ENCODE data around the gene KLHL29.

Gene KLHL29

DNA sequence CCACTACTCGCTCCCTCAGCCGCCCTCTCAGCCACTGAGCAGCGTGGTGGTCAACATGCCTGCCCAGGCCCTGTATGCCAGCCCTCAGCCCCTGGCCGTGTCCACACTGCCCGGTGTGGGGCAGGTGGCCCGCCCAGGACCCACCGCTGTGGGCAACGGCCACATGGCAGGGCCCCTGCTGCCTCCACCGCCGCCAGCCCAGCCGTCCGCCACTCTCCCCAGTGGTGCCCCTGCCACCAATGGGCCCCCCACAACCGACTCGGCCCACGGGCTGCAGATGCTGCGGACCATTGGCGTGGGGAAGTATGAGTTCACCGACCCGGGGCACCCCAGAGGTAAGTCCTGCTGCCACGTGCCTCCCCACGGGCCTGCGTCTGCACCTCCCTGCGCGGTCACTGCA, 257.5 kb downstream of the KLHL29 start:
- no peaks in the 10 kb centered on the region for H3K27me3 ChIP-seq (ENCODE audit: insufficient read depth, poor library complexity, severe bottlenecking)
- H3K27ac ChIP-seq (replicated peaks) = no peak overlapping the region
- TF ChIP-seq CTCF (IDR thresholded peaks at IDR 0.05; ENCODE audit: insufficient read depth, low read length) (no peak), SPI1 (IDR thresholded peaks at IDR 0.05; ENCODE audit: borderline replicate concordance, low read depth) (no peak), REST (IDR thresholded peaks at IDR 0.05; ENCODE audit: insufficient replicate concordance, low read depth) (no peak), GABPA (IDR thresholded peaks at IDR 0.05; ENCODE audit: low read depth) (no peak), POLR2AphosphoS5 (IDR thresholded peaks at IDR 0.05; ENCODE audit: low read depth) (no peak)
- H3K4me3 ChIP-seq (replicated peaks; ENCODE audit: insufficient read depth, low read length) = no peak overlapping the region
- DNase-seq (ENCODE audit: low read depth in 1 of 2, low spot score in 1 of 2) = no peak

- Histone ChIP-seq H3K4me3 (replicated peaks; ENCODE audit: insufficient read depth, low read length) (no peak overlapping the region), H3K27ac (replicated peaks) (no peak overlapping the region), H3K27me3 (ENCODE audit: insufficient read depth, poor library complexity, severe bottlenecking) (no peaks in the 10 kb centered on the region)
- TF ChIP-seq POLR2AphosphoS5 (IDR thresholded peaks at IDR 0.05; ENCODE audit: low read depth) (no peak), GABPA (IDR thresholded peaks at IDR 0.05; ENCODE audit: low read depth) (no peak), REST (IDR thresholded peaks at IDR 0.05; ENCODE audit: insufficient replicate concordance, low read depth) (no peak), SPI1 (IDR thresholded peaks at IDR 0.05; ENCODE audit: borderline replicate concordance, low read depth) (no peak), CTCF (IDR thresholded peaks at IDR 0.05; ENCODE audit: insufficient read depth, low read length) (no peak)
- DNase-seq (ENCODE audit: low read depth in 1 of 2, low spot score in 1 of 2) = no peak
These were observed 260.3 kb downstream of the KLHL29 start for GRCh38 chr2:23645230-23645808.

DNA sequence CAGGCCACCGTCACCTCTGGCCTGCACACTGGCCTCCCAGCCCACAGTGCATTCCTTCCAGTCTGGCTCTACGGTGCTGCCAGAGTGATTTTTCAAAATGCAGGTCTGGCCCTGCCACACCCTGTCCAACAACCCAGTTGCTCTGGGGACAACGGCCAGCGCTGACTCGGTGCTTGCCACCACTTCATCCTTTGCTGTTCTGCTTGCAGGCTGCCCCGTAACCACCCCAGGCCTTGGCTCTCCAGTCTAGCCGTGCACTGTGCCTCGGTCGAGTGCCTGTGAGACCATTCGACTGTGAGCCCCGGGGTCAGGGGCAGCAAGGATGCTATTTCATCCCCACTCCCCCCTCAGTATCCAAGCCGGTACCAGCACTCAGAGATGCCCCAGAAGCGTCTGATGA, 262.6 kb downstream of the KLHL29 start:
- Histone ChIP-seq H3K27me3 (ENCODE audit: insufficient read depth, poor library complexity, severe bottlenecking) (no peaks in the 10 kb centered on the region), H3K4me3 (replicated peaks; ENCODE audit: insufficient read depth, low read length) (no peak overlapping the region), H3K27ac (replicated peaks) (no peak overlapping the region)
- DNase-seq (ENCODE audit: low read depth in 1 of 2, low spot score in 1 of 2) = no peak
- no peak for TF ChIP-seq GABPA (IDR thresholded peaks at IDR 0.05; ENCODE audit: low read depth)
- TF ChIP-seq CTCF (IDR thresholded peaks at IDR 0.05; ENCODE audit: insufficient read depth, low read length) = no peak
- TF ChIP-seq POLR2AphosphoS5 (IDR thresholded peaks at IDR 0.05; ENCODE audit: low read depth) = no peak
- no peak for TF ChIP-seq SPI1 (IDR thresholded peaks at IDR 0.05; ENCODE audit: borderline replicate concordance, low read depth)
- TF ChIP-seq REST (IDR thresholded peaks at IDR 0.05; ENCODE audit: insufficient replicate concordance, low read depth) = no peak

Data from HL-60 (cell line).